ACHN (cell line): Measurements from ENCODE around the gene TTYH1.

ENCODE experiments used
- DNase-seq: peaks from one replicate; pipeline ENCODE4 v3.0.0-alpha.2; 2015
- in situ Hi-C: cut with HindIII; loops from 2 replicates; pipeline ENCODE4 v1.10.0; 2017; ENCODE audit warnings: low sequenced_read_pairs, low pct_ligation_motif_present, low pct_unique_long_range_greater_than_20kb

Gene TTYH1

GRCh38 chr19:54390942-54391577, 24.2 kb upstream of the TTYH1 start:
- in situ Hi-C loops = no loop called here

GRCh38 chr19:54391589-54392061, 23.6 kb upstream of the TTYH1 start:
- no peak for DNase-seq
- in situ Hi-C loops = no loop called here

More at GRCh38 chr19:54390942-54391577, 24.2 kb upstream of the TTYH1 start:
- peak; percentile 49 for DNase-seq

GRCh38 chr19:54392105-54392504, 23.2 kb upstream of the TTYH1 start:
- DNase-seq = no peak
- in situ Hi-C loops = no loop called here

GRCh38 chr19:54393381-54393780, 21.9 kb upstream of the TTYH1 start:
- in situ Hi-C loops = no loop called here
- no peak for DNase-seq

GRCh38 chr19:54395685-54396084, 19.6 kb upstream of the TTYH1 start:
- in situ Hi-C loops = no loop called here
- no peak for DNase-seq

- no peak for DNase-seq
- in situ Hi-C loops = no loop called here
These were observed 16.1 kb upstream of the TTYH1 start for GRCh38 chr19:54399189-54399588.

- no peak for DNase-seq
- in situ Hi-C loops = no loop called here
These were observed 14.4 kb upstream of the TTYH1 start for GRCh38 chr19:54400913-54401312.

- no peak for DNase-seq
- in situ Hi-C loops = no loop called here
These were observed 12.2 kb upstream of the TTYH1 start for GRCh38 chr19:54403054-54403453.

GRCh38 chr19:54405628-54406027, 9.6 kb upstream of the TTYH1 start:
- in situ Hi-C loops = no loop called here
- DNase-seq = no peak

GRCh38 chr19:54407780-54408179, 7.5 kb upstream of the TTYH1 start:
- in situ Hi-C loops = no loop called here
- no peak for DNase-seq

- in situ Hi-C loops = no loop called here
- DNase-seq = no peak
These were observed 6.7 kb upstream of the TTYH1 start for GRCh38 chr19:54408456-54409026.

GRCh38 chr19:54411033-54411432, 4.2 kb upstream of the TTYH1 start:
- DNase-seq = no peak
- in situ Hi-C loops = no loop called here

- in situ Hi-C loops = no loop called here
- no peak for DNase-seq
These were observed 2.4 kb upstream of the TTYH1 start for GRCh38 chr19:54412877-54413276.

GRCh38 chr19:54414156-54414555, 1.1 kb upstream of the TTYH1 start:
- in situ Hi-C loops = no loop called here
- DNase-seq = no peak

GRCh38 chr19:54415901-54416673, 823 bp downstream of the TTYH1 start:
- in situ Hi-C loops = no loop called here
- no peak for DNase-seq

- in situ Hi-C loops = no loop called here
These were observed 1.6 kb downstream of the TTYH1 start for GRCh38 chr19:54416695-54417491.

GRCh38 chr19:54418030-54418929, 3.0 kb downstream of the TTYH1 start:
- no peak for DNase-seq
- in situ Hi-C loops = no loop called here

More at GRCh38 chr19:54416695-54417491, 1.6 kb downstream of the TTYH1 start:
- DNase-seq = no peak
